ENCODE measurements around the gene MED25.

MED25 gene

GRCh38 chr19:49844138-49845095 lies 26.3 kb downstream of the MED25 start:
- DNase-seq (ENCODE audit: low read depth): no peak

DNA sequence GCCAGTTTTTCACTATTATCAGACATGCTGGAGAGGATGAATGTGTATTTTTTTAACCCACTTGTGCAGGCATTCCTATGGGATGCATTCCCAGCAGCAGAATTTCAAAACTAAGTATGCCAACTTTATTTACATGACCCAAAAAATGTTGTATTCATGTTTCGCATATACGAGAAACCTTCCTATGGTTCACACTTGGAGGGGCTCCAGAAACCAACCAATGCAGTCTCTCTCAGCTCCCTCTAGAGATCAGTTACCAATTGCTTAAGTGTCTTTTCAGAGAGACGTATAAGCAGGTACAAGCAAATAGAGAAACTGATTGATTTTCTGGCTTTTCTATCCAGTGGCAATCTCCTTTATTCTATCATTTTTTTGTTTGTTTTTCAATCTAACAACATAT lies 27.3 kb downstream of the MED25 start:
- DNase-seq (ENCODE audit: low read depth): no peak

DNA sequence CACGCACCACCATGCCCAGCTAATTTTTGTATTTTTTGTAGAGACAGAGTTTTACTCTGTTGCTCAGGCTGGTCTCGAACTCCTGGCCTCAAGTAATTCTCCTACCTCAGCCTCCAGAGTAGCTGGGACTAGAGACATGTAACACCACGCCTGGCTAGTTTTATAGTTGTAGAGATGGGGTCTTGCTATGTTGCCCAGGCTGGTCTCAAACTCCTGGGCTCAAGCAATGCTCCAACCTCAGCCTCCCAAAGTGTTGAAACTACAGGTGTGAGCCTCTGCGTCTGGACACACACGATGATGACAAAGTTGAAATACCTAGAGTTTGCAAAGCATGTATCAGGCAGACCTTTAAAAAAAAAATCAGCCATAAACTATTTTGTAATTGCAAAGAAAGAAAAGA lies 28.3 kb downstream of the MED25 start:
- DNase-seq (ENCODE audit: low read depth): no peak

DNA sequence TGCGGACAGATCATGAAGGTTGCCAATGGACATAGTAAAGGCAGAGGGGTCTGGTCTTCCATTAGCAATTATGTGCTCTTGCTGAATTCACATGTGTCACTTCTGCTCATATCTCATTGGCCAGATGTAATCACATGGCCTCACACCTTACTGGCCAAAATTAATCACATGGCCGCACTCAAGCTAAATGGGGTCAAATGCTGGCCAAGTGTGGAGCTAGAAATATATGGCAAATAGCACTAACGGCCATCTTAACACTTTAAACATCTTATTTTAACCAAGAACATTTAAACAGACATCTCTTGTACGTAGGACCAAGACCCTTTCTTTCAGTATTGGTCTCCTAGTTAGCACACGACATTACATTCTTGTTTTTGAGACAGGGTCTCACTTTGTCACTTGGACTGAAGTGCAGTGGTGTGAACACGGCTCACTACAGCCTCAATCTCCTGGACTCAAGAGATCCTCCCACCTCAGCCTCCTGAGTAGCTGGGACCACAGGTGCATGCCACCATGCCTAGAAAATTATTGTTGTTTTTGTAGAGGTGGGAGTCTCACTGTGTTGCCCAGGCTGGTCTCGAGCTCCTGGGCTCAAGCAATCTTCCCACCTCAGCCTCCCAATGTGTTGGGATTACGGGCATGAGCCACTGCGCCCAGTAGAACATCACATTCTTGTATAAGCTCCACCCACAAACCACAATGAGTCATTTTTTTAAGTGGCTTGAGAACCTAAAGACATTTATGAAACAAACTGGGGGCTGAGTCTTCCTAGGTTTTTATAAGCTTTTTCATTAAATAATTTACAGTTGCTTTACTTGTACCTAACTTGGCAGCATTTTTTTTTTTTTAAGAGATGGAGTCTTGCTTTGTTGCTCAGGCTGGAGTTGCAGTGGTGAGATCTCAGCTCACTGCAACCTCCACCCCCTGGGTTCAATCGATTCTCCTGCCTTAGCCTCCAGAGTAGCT lies 29.9 kb downstream of the MED25 start:
- no peak for DNase-seq (ENCODE audit: low read depth)

GRCh38 chr19:49848938-49849337 lies 30.8 kb downstream of the MED25 start:
- DNase-seq (ENCODE audit: low read depth): no peak

DNA sequence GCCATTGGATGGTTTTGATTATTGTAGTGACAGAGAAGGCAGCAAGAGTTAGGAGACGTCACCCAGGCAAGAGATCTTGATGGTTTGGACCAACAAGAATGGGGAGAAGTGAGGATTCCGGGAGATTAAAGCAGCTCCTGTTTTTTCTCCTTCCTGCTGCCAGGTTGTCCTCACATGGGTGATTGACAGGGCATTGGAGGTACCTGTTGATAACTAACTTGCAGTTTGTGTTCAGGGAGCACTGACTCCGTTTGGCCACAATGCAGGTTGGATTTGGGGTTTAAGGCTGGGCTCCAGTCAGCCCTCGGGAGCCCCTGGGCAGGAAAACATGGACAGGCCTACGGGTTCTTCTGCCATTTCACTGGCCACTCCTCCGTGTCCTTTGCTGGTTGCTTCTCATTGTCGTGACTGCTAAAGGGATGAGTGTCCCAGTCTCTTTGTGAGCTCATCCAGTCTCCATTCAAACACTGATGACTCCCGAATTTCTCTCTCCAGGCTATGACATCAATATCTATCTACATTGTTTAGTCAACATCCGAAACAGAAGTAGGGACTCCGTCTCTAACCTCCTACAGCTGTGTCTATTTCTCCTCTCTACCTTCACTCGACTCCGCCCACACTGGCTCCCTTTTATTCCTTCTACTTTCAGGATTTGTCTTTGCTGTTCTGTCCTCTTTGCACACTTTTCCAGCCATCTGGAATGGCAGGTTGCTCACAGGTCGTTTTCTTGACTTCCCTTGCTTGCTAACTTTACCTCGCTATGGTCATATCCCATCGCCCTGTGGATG lies 31.5 kb downstream of the MED25 start:
- no peak for DNase-seq (ENCODE audit: low read depth)

DNA sequence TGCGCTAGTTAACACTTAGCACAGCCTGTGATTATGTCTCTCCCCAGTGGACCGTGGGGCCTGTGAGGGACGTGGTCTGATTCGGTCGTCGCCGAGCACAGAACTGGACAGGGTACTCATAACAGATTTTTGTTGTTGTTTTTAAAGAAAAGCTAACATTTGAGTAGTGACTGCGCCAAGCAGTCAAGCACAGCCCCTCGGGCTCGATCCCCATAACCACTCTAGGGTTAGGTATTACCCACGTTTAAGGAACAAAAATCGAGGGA lies 32.1 kb downstream of the MED25 start:
- no peak for DNase-seq (ENCODE audit: low read depth)

DNA sequence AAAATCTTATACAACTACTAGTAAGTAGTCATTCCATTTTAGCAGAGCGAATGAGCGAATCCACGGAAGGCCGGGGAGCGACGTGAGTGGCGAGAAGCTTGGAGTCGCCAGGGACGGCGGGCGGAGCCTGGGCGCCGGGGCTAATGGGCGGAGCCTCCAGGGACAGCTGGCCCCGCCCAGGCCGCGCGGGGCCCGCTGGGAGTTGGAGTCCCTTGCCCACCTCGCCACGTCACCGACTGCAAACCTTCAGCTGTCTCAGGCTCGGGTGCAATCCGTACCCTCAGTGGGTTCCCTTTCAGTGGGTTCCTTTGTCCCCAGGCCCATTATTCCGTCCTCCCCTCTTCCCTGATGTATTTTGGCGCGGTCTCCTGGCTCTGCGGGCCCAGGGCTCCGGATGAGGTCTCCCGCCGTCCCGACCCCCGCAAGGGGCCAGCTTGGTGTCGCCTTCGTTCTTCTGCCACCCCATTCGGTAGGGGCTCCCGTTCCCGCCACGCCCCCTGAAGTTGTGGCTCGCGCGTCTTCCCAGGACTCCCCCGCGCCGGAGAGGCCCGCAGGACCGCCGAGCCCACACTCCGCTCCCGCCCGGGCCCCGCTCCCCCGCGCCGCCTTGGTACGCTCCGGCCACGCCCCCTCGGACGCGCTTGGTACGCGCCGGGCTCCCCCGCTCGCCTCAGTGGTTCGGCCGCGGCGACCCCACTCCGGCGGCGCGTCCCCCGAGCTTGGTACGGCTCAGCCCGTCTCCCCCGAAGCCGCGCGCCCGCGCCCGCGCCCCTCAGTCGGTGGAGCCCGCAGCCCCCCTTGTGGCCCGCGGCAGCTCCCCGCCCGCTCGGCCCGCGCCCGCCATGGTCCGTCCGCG lies 32.6 kb downstream of the MED25 start, which contains the start of gene PTOV1:
TSS of gene PTOV1 (plus strand) at position 673 of the 856 bp plus-strand sequence.
- DNase-seq (ENCODE audit: low read depth): peak; percentile 90

- no peak for DNase-seq (ENCODE audit: low read depth)
Observed at GRCh38 chr19:49851456-49852259, 33.6 kb downstream of the MED25 start.

DNA sequence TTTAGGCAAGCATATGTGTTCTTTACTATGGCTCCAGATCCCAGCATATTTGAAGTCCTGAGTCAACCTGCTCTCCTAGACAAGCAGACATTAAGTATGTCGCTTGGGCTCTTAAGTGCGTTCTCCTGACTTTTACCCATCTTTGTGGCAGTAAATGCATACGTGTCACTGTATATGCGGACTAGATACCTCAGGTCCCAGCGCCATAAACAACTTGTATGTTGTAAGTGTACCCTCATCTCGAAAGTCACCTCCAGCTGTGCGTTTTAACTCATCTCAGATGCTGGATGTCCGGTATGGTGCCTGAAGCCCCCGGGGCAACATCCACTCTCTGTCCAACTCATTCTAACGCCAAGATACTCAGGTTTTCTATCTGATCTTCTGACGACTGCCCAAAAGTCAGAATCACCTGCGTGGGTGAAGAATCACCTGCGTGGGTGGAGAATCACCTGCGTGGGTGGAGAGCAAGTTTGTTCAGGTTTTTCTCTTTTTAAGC lies 34.6 kb downstream of the MED25 start:
- DNase-seq (ENCODE audit: low read depth): no peak

- no peak for DNase-seq (ENCODE audit: low read depth)
Observed at GRCh38 chr19:49853852-49854377, 35.8 kb downstream of the MED25 start.

DNA sequence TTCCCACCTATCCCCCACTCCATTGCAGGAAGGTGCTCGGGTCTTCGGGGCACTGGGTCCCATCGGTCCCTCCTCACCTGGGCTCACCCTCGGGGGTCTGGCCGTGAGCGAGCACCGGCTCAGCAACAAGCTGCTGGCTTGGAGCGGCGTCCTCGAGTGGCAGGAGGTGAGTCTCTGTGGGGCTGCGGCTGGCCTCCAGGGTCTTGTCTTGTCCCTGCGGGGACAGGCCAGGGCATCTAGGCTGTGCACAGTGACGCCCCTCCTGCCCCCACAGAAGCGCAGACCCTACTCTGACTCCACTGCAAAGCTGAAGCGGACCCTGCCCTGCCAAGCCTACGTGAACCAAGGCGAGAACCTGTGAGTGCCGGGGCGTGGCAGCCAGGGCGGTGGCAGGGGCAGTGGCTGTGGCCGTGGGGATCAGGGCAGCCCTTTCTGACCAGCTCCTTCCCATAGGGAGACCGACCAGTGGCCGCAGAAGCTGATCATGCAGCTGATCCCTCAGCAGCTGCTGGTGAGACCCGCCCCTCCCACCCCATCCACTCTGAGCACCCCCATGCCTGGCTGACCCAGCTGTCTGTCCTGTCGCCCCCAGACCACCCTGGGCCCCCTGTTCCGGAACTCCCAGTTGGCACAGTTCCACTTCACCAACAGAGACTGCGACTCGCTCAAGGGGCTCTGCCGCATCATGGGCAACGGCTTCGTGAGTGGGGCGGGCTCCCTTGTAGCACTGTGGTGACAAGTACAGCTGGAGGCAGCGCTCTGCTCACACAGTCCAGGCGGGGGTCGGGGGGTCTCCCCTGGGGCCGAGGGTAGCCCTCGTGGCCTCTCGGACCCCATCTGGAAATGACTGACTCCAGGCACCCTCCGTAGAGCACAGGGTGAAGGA lies 36.5 kb downstream of the MED25 start:
- no peak for DNase-seq (ENCODE audit: low read depth)

DNA sequence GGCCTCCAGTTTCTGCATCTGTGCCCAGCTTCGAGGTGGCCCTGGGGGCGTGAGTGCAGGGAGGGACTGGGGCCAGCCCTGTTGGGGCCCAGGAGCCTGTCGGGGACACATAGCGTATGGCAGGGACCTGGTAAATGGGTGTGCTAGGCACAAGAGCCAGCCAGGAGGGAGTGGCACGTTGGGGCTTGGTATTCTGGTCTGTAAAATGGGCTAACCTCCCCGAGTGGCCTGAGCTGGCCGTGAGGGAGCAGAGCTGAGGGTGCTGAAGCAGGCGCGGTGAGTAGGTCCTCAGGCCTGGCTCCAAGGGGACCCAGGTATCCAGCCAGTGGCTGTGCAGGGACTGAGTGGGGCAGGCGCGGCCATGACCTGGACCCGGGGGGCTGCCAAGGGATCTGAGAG lies 37.2 kb downstream of the MED25 start:
- DNase-seq (ENCODE audit: low read depth): no peak

GRCh38 chr19:49855676-49856573 lies 37.8 kb downstream of the MED25 start:
- no peak for DNase-seq (ENCODE audit: low read depth)

GRCh38 chr19:49856574-49857021 lies 38.5 kb downstream of the MED25 start:
- no peak for DNase-seq (ENCODE audit: low read depth)

DNA sequence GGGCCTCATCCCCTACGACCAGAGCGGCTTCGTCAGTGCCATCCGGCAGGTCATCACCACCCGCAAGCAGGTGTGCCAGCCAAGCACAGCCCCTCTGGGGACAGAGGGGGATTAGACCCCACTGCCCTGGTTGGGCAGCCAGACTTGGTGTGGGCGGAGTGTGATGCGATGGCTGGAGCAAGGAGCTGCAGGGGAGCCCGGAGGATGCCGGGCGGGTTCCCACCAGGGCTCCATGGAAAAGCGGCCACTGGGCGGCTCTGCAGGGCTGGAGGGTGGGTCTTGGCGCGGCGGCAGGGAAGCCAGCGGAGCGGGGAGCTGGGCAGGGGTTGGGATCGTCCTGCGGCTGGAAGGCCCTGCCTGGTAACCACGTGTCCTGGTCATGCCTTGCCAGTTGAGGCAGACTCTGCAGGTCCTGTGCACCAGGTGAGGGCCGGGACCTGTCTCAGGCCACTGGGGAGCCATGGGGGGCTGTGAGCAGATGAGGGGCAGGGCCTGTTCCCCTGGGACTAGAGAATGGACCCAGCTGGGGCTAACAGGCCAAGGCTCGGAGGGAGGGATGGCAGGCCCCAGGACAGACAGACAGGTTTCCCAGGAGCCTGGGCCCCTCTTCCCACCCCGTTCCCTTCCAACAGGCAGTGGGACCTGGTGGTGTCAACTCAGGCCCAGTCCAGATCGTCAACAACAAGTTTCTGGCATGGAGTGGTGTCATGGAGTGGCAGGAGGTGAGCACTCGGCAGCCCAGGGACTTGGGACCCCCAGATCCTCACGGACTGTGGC lies 39.2 kb downstream of the MED25 start:
- DNase-seq (ENCODE audit: low read depth): no peak

DNA sequence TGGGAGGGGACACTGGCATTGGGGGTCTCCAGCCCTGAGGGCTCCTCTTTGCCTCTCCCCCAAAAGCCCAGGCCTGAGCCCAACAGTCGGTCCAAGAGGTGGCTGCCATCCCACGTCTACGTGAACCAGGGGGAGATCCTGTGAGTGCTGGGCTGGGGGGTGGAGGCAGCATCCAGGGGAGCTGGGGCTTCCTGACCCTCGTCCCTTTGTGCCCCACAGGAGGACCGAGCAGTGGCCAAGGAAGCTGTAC lies 39.7 kb downstream of the MED25 start:
- no peak for DNase-seq (ENCODE audit: low read depth)

All from stimulated activated CD8-positive, alpha-beta memory T cell treated with anti-CD3 and anti-CD28 coated beads, Interleukin-15, amount 100 ng/mL, for 24 hours (primary cell).